IMR-90 (cell line): ENCODE data around the gene ZNF488. TPM values are rescaled to one million over a fixed set of nuclear protein-coding genes. Genes with fewer than 3 reads are reported as not detected.
"Not testable (repeated sequence)": the region's sequence is repeated elsewhere in the genome, so short reads cannot be mapped to it uniquely, and the experiment has no call there.

Experiments used
- ATAC-seq: fragments of 200-7000 bp; cut with Tn5 transposase; 2 replicates; pipeline ENCODE4 v1.9.1; 2020; ENCODE audit warnings: low read depth, mild to moderate bottlenecking, moderate library complexity
- BruUV-seq: library from RNA; stranded (reverse); fragments of 400-500 nt; replicated peaks from 2 replicates; lab custom pipeline; 2021; lab: Mats Ljungman, UMichigan
- CTCF ChIA-PET: fragments of 300-600 bp; formaldehyde crosslinking; extraction: SDS; loops from one replicate; lab custom pipeline; 2021; ENCODE audit warnings: antibody characterized with exemption; lab: Yijun Ruan, JAX
- POLR2A ChIA-PET: fragments of 300-600 bp; sonication (Branson Sonifier 250); formaldehyde crosslinking; loops from one replicate; lab custom pipeline; 2022; ENCODE audit warnings: antibody characterized with exemption; ENCODE audit not compliant: unreplicated experiment; lab: Charles Lee
- DNase-seq: peaks from one replicate; pipeline ENCODE4 v3.0.0; 2013
- H2AFZ ChIP-seq: replicated peaks from 2 replicates; pipeline ENCODE3; 2013; ENCODE audit warnings: low read length, mild to moderate bottlenecking; ENCODE audit not compliant: poor library complexity
- H2AK5ac ChIP-seq: 2 replicates; pipeline ENCODE4 v1.6.1; 2013; ENCODE audit warnings: low read depth, low read length, inconsistent platforms
- H2AK9ac ChIP-seq: replicated peaks from 2 replicates; pipeline ENCODE3; 2013; ENCODE audit warnings: mild to moderate bottlenecking, low read depth, low read length, moderate library complexity; ENCODE audit not compliant: poor library complexity
- H2BK120ac ChIP-seq: 2 replicates; pipeline ENCODE4 v1.6.1; 2013; ENCODE audit warnings: low read depth, low read length, inconsistent platforms
- H2BK15ac ChIP-seq: 3 replicates; pipeline ENCODE4 v1.6.1; 2013; ENCODE audit warnings: low read depth, low read length, inconsistent platforms
- H2BK20ac ChIP-seq: 2 replicates; pipeline ENCODE4 v1.6.1; 2013; ENCODE audit warnings: low read depth, mild to moderate bottlenecking, inconsistent platforms, low read length, moderate library complexity
- H2BK5ac ChIP-seq: 2 replicates; pipeline ENCODE4 v1.6.1; 2013; ENCODE audit warnings: mild to moderate bottlenecking, low read depth, low read length, inconsistent platforms; ENCODE audit not compliant: poor library complexity, severe bottlenecking
- H3K14ac ChIP-seq: replicated peaks from 2 replicates; pipeline ENCODE4 v1.6.1; 2013; ENCODE audit warnings: low read depth, low read length, inconsistent platforms
- H3K18ac ChIP-seq: 2 replicates; pipeline ENCODE4 v1.6.1; 2013; ENCODE audit warnings: low read depth, low read length, control low read depth
- H3K23ac ChIP-seq: 2 replicates; pipeline ENCODE4 v1.6.1; 2013; ENCODE audit warnings: low read depth, low read length, inconsistent platforms
- H3K27ac ChIP-seq: 2 replicates; pipeline ENCODE4 v1.5.1; 2013; ENCODE audit warnings: mild to moderate bottlenecking, control low read depth, low read length; ENCODE audit not compliant: insufficient read depth
- H3K27me3 ChIP-seq: 2 replicates; pipeline ENCODE4 v1.6.1; 2013; ENCODE audit warnings: low read length; ENCODE audit not compliant: control insufficient read depth, insufficient read depth
- H3K36me3 ChIP-seq: 2 replicates; pipeline ENCODE4 v1.6.1; 2013; ENCODE audit warnings: low read length, mixed read lengths; ENCODE audit not compliant: control insufficient read depth, insufficient read depth
- H3K4ac ChIP-seq: 2 replicates; pipeline ENCODE4 v1.6.1; 2013; ENCODE audit warnings: low read depth, low read length, inconsistent platforms
- H3K4me1 ChIP-seq: 2 replicates; pipeline ENCODE4 v1.6.1; 2013; ENCODE audit warnings: low read length, mixed read lengths; ENCODE audit not compliant: control insufficient read depth, insufficient read depth
- H3K4me2 ChIP-seq: 2 replicates; pipeline ENCODE4 v1.6.1; 2013; ENCODE audit warnings: low read depth, mild to moderate bottlenecking, control low read depth, low read length, moderate library complexity
- H3K4me3 ChIP-seq: 2 replicates; pipeline ENCODE4 v1.5.1; 2013; ENCODE audit warnings: low read depth, mild to moderate bottlenecking, control low read depth, low read length, moderate library complexity; ENCODE audit not compliant: insufficient read depth
- H3K56ac ChIP-seq: 2 replicates; pipeline ENCODE4 v1.6.1; 2013; ENCODE audit warnings: low read length, inconsistent platforms; ENCODE audit not compliant: insufficient read depth; ENCODE audit errors: extremely low read depth
- H3K79me1 ChIP-seq, 2 experiments: 2 replicates each; pipeline ENCODE4 v1.6.1; 2013; ENCODE audit warnings: low read length in 2 of 2, inconsistent platforms in 1 of 2, low read depth in 1 of 2
- H3K9ac ChIP-seq: 2 replicates; pipeline ENCODE4 v1.6.1; 2013; ENCODE audit warnings: low read depth, low read length, control low read depth
- H3K9me1 ChIP-seq: 2 replicates; pipeline ENCODE4 v1.6.1; 2013; ENCODE audit warnings: low read length, inconsistent platforms; ENCODE audit not compliant: insufficient read depth
- H3K9me3 ChIP-seq: 2 replicates; pipeline ENCODE4 v1.6.1; 2013; ENCODE audit warnings: low read length; ENCODE audit not compliant: control insufficient read depth, insufficient read depth
- H4K20me1 ChIP-seq: 2 replicates; pipeline ENCODE4 v1.6.1; 2013; ENCODE audit warnings: low read length, inconsistent platforms; ENCODE audit not compliant: insufficient read depth
- H4K5ac ChIP-seq: 2 replicates; pipeline ENCODE4 v1.6.1; 2013; ENCODE audit warnings: mild to moderate bottlenecking, low read depth, low read length, control low read depth
- H4K8ac ChIP-seq, 2 experiments: 2 replicates each; pipeline ENCODE4 v1.6.1; 2013; ENCODE audit warnings: low read depth in 2 of 2, low read length in 2 of 2, control low read depth in 1 of 2, inconsistent platforms in 1 of 2
- H4K91ac ChIP-seq: 2 replicates; pipeline ENCODE4 v1.6.1; 2013; ENCODE audit warnings: low read depth, low read length, inconsistent platforms; ENCODE audit not compliant: insufficient read depth
- MAFK ChIP-seq: IDR thresholded peaks from 2 replicates; pipeline ENCODE4 v1.6.1; 2012; ENCODE audit warnings: low read depth, low read length, improper control_type of control experiment
- MXI1 ChIP-seq: IDR thresholded peaks from 2 replicates; pipeline ENCODE4 v1.6.1; 2012; ENCODE audit warnings: low read depth, mild to moderate bottlenecking, low read length, moderate library complexity, borderline replicate concordance
- NFE2L2 ChIP-seq: fragments of 150-350 bp; IDR thresholded peaks from 2 replicates; pipeline ENCODE4 v1.6.1; 2016; ENCODE audit warnings: low read depth, mild to moderate bottlenecking, low read length
- RAD21 ChIP-seq: IDR thresholded peaks from 2 replicates; pipeline ENCODE4 v1.6.1; 2012; ENCODE audit warnings: low read length, improper control_type of control experiment
- RFX5 ChIP-seq: IDR thresholded peaks from 2 replicates; pipeline ENCODE4 v1.8.0; 2012; ENCODE audit warnings: low read depth, mild to moderate bottlenecking, low read length, moderate library complexity
- SMC3 ChIP-seq: fragments of 150-350 bp; IDR thresholded peaks from 2 replicates; pipeline ENCODE4 v1.6.1; 2016; ENCODE audit warnings: low read depth, mild to moderate bottlenecking, antibody characterized with exemption, low read length, moderate library complexity
- WGBS, 2 experiments: methylation state at CpG; one replicate each; pipeline versions ENCODE4 v1.1.5 to v1.1.7; 2013; ENCODE audit warnings: missing lambda C conversion rate in 2 of 2; ENCODE audit not compliant: insufficient read length in 1 of 2; ENCODE audit errors: extremely low coverage in 2 of 2; 5-methylcytosine and 5-hydroxymethylcytosine counted together
- dilution Hi-C: fragments of 300-500 bp; cut with HindIII; formaldehyde crosslinking; loops from one replicate; pipeline ENCODE4 v1.14.3; 2018; ENCODE audit warnings: low sequenced_read_pairs; ENCODE audit not compliant: unreplicated experiment
- in situ Hi-C: fragments of 300-500 bp; cut with MboI; formaldehyde crosslinking; loops from 3 replicates; pipeline ENCODE4 v1.14.3; 2019; ENCODE audit warnings: low sequenced_read_pairs, inconsistent platforms, mixed read lengths
- intact Hi-C: fragments of 100-400 bp; cut with micrococcal nuclease; formaldehyde crosslinking; loops from 2 replicates; pipeline ENCODE4 v1.10.0; 2022
- polyA plus RNA-seq, 3 experiments: library from polyadenylated mRNA; depleted of rRNA; stranded (reverse); fragments of >200 nt; gene quantifications; 2 replicates each; pipeline ENCODE4 v1.2.3, GENCODE V29; 2012; ENCODE audit warnings: low replicate concordance in 1 of 3
- total RNA-seq: library from RNA; depleted of rRNA; stranded (reverse); fragments of >200 nt; gene quantifications from 2 replicates; pipeline ENCODE4 v1.2.3, GENCODE V29; 2012
- TF ChIP-seq, protein P1 (sequence below): fragments of 150-350 bp; IDR thresholded peaks from 2 replicates; pipeline ENCODE4 v1.6.1; 2017; ENCODE audit warnings: mild to moderate bottlenecking, antibody characterized with exemption, low read length, low read depth

ZNF488 gene
- total and polyA plus RNA-seq, 2 of the 4 experiments (the other 2 are of a cell fraction): under 0.01 to 0.14 TPM

DNA sequence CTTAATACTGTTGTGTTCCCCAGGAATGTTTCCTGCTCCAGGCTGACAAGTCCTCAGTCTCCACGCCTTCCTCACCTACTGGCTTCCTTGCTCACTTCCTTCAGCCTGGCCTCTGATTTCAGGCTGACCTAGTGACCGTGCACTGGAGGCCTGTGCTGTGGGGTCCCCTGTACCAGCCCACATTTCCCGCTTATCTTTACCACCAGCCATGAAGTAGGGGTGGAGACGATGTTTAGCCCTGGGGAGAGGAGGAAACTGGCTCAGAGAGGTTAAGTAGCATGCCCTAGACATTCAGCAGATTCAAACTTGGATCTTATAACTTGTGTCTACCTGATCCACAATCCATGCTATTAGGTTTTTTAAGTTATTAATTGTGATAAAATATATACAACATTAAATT lies 4.8 kb upstream of the ZNF488 start:
- intact Hi-C loops (no loop called here), in situ Hi-C loops (loop anchor here (10.0 kb wide), 1 partner anchor 1284 kb away; no protein-coding TSS in a partner anchor), dilution Hi-C loops (no loop called here)
- Histone ChIP-seq H3K4me2 (no peak overlapping the region), H4K91ac (no peak overlapping the region), H2AFZ (no peak overlapping the region), H2AK5ac (no peak overlapping the region), H3K23ac (no peak overlapping the region), H3K79me1 (no peaks in the 10 kb centered on the region), H3K18ac (no peak overlapping the region), H2BK5ac (no peak overlapping the region), H3K4me1 (peaks cover 2% of the 10 kb centered on the region; the same call in 1 of the 2 replicates), H3K27me3 (peaks cover 20% of the 10 kb centered on the region), H3K36me3 (no peaks in the 10 kb centered on the region), H2BK120ac (no peak overlapping the region), H3K9me1 (no peaks in the 10 kb centered on the region; the same call in 1 of the 2 replicates), H2BK20ac (no peak overlapping the region), H4K20me1 (no peaks in the 10 kb centered on the region), H3K4ac (no peak overlapping the region), H3K56ac (no peak overlapping the region), H3K9me3 (no peaks in the 10 kb centered on the region; the same call in none of the 2 replicates), H3K4me3 (no peak overlapping the region), H3K27ac (no peak overlapping the region), H2AK9ac (peak overlapping the region; percentile 28), H3K9ac (no peak overlapping the region), H4K5ac (no peak overlapping the region), H4K8ac (no peak overlapping the region), H2BK15ac (no peak overlapping the region), H3K14ac (no peak overlapping the region)
- ChIA-PET CTCF (no interaction called here), POLR2A (no interaction called here)
- BruUV-seq: no TSS peak
- TF ChIP-seq SMC3 (no peak), MAFK (no peak), RAD21 (no peak), NFE2L2 (no peak), MXI1 (no peak), RFX5 (no peak)
- TF ChIP-seq, protein P1, sequence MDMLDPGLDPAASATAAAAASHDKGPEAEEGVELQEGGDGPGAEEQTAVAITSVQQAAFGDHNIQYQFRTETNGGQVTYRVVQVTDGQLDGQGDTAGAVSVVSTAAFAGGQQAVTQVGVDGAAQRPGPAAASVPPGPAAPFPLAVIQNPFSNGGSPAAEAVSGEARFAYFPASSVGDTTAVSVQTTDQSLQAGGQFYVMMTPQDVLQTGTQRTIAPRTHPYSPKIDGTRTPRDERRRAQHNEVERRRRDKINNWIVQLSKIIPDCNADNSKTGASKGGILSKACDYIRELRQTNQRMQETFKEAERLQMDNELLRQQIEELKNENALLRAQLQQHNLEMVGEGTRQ: no peak
- ATAC-seq (no peak), DNase-seq (no peak)
- WGBS, 2 experiments: no CpG with 5 or more reads among the region's 4 CpGs

DNA sequence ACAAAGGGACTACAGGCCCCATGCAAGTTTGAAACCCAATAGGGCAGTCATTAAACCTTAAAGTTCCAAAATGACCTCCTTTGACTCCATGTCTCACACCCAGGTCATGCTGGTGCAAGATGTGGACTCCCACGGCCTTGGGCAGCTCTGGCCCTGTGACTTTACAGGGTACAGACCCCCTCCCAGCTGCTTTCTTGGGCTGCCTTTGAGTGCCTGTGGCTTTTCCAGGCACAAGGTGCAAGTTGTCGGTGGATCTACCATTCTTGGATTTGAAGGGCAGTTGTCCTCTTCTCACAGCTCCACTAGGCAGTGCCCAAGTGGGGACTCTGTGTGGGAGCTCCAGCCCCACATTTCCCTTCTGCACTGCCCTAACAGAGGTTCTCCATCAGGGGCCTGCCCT lies 2.0 kb upstream of the ZNF488 start:
- H3K9me1 ChIP-seq, BruUV-seq, H3K36me3 ChIP-seq, H3K9ac ChIP-seq, H3K4me2 ChIP-seq, dilution Hi-C loops, H2AK9ac ChIP-seq, H2AFZ ChIP-seq, H4K8ac ChIP-seq, H4K5ac ChIP-seq, H4K91ac ChIP-seq, CTCF ChIA-PET, H3K14ac ChIP-seq, H2BK15ac ChIP-seq, POLR2A ChIA-PET, H3K9me3 ChIP-seq, H3K56ac ChIP-seq, H3K4me3 ChIP-seq, H2BK5ac ChIP-seq, H4K20me1 ChIP-seq, H3K23ac ChIP-seq, H3K4ac ChIP-seq, H2BK120ac ChIP-seq, ATAC-seq, H2AK5ac ChIP-seq, intact Hi-C loops, H3K27ac ChIP-seq, H3K18ac ChIP-seq, H2BK20ac ChIP-seq, H3K4me1 ChIP-seq, DNase-seq, H3K79me1 ChIP-seq: not testable (repeated sequence)
- in situ Hi-C loops: loop anchor here (10.0 kb wide), 1 partner anchor 1281 kb away; no protein-coding TSS in a partner anchor
- no CpG with 5 or more reads among the region's 2 CpGs for whole genome bisulfite sequencing, 2 experiments
- H3K27me3 ChIP-seq: peaks cover 23% of the 10 kb centered on the region
